Gastrocnemius medialis (tissue), 4 donors: Measurements from ENCODE around the gene STPG4. TPM values are rescaled to one million over a fixed set of nuclear protein-coding genes. Genes with fewer than 3 reads are reported as not detected.

ENCODE experiments used
- ATAC-seq, 2 donors: fragments of 150-250 bp; one replicate each; pipeline ENCODE4 v1.9.1; 2016
- DNase-seq, 2 donors: peaks; one replicate each; pipeline ENCODE4 v3.0.0-alpha.2; 2019
- H3K27ac ChIP-seq, 4 donors: fragments of 200-600 bp; sonication (generic); 1 replicate in 1 of 4; 2 replicates in 3 of 4; pipeline ENCODE4 v1.5.1; 2016 to 2018; ENCODE audit warnings: mild to moderate bottlenecking in 2 of 4, moderate library complexity in 1 of 4
- H3K27me3 ChIP-seq, 3 donors: fragments of 200-600 bp; sonication (generic) in 2 of 3; 1 replicate in 1 of 3; 2 replicates in 2 of 3; pipeline versions ENCODE4 v1.5.1 to v1.6.0; 2016 to 2019; ENCODE audit warnings: mild to moderate bottlenecking in 1 of 3, moderate library complexity in 1 of 3
- H3K36me3 ChIP-seq, 2 donors: fragments of 200-600 bp; sonication (generic) in 1 of 2; one replicate each; pipeline ENCODE4 v1.5.1; 2017 to 2018
- H3K4me1 ChIP-seq, 2 donors: fragments of 200-600 bp; sonication (generic) in 1 of 2; one replicate each; pipeline ENCODE4 v1.5.1; 2016 to 2017; ENCODE audit warnings: mild to moderate bottlenecking in 2 of 2
- H3K4me3 ChIP-seq, 4 donors: fragments of 200-600 bp; sonication (generic) in 3 of 4; 1 replicate in 1 of 4; 2 replicates in 3 of 4; pipeline ENCODE4 v1.5.1; 2016 to 2019; ENCODE audit warnings: mild to moderate bottlenecking in 2 of 4
- H3K9me3 ChIP-seq, 3 donors: fragments of 200-600 bp; sonication (generic) in 2 of 3; 1 replicate in 1 of 3; 2 replicates in 2 of 3; pipeline ENCODE4 v1.5.1; 2016 to 2019
- CTCF ChIP-seq, 5 experiments: fragments of 450-650 bp in 3 of 5; fragments of 200-600 bp in 2 of 5; sonication (generic) in 2 of 5; IDR thresholded peaks in 4 of 5; conservative IDR thresholded peaks in 1 of 5; 1 replicate in 4 of 5; 2 replicates in 1 of 5; pipeline ENCODE4 v1.5.1; 2016 to 2019; ENCODE audit warnings: antibody characterized with exemption in 5 of 5, mild to moderate bottlenecking in 3 of 5, moderate library complexity in 3 of 5
- POLR2A ChIP-seq, 2 donors: fragments of 450-650 bp; IDR thresholded peaks; one replicate each; pipeline ENCODE4 v1.6.1; 2017; ENCODE audit warnings: antibody characterized with exemption in 2 of 2, mild to moderate bottlenecking in 2 of 2, moderate library complexity in 2 of 2
- in situ Hi-C, 4 donors: fragments of 200-750 bp; cut with MboI; loops; one replicate each; pipeline versions ENCODE4 v1.15.0 to v1.8.0; 2017; ENCODE audit warnings: low sequenced_read_pairs in 4 of 4
- intact Hi-C: fragments of 100-400 bp; cut with DNase I; formaldehyde crosslinking; loops from one replicate; pipeline ENCODE4 v1.15.1; 2023; ENCODE audit warnings: low total_unique reads
- total RNA-seq, 4 donors: library from RNA; depleted of rRNA; stranded (reverse); fragments of >200 nt; gene quantifications; one replicate each; pipeline versions ENCODE4 v1.1.0 to v1.2.3, GENCODE V29; 2016

Gene STPG4
- total RNA-seq, 4 donors from 2014 or later = 0.33 TPM; not detected in 3

GRCh38 chr2:47161475-47161874, 6.4 kb upstream of the STPG4 start:
- Histone ChIP-seq H3K4me3 (no peak overlapping the region), H3K27me3 (no peaks in the 10 kb centered on the region), H3K9me3 (no peaks in the 10 kb centered on the region), H3K36me3 (peaks cover 11 to 48% of the 10 kb centered on the region in 2 donors), H3K27ac (no peak overlapping the region), H3K4me1 (peaks cover 30 to 31% of the 10 kb centered on the region in 2 donors)
- DNase-seq (no peak), ATAC-seq (no peak)
- in situ Hi-C loops = loop anchor here in 1 of 4 donors (25.0 kb wide), 1 partner anchor 149 kb away; no protein-coding TSS in a partner anchor
- TF ChIP-seq POLR2A (IDR thresholded peaks at IDR 0.05) (no peak), CTCF (IDR thresholded peaks at IDR 0.05 in 4 of 5, conservative IDR thresholded peaks at IDR 0.05 in 1 of 5) (no peak)
- intact Hi-C loops = no loop called here

GRCh38 chr2:47160660-47161059, 5.6 kb upstream of the STPG4 start:
- H3K4me1 ChIP-seq = peaks cover 22 to 23% of the 10 kb centered on the region in 2 donors
- in situ Hi-C loops = loop anchor here in 1 of 4 donors (25.0 kb wide), 1 partner anchor 148 kb away; no protein-coding TSS in a partner anchor
- no peaks in the 10 kb centered on the region for H3K9me3 ChIP-seq
- peaks cover 11 to 48% of the 10 kb centered on the region in 2 donors for H3K36me3 ChIP-seq
- intact Hi-C loops = no loop called here
- TF ChIP-seq POLR2A (IDR thresholded peaks at IDR 0.05) = no peak
- TF ChIP-seq CTCF (IDR thresholded peaks at IDR 0.05 in 4 of 5, conservative IDR thresholded peaks at IDR 0.05 in 1 of 5) = no peak
- H3K27ac ChIP-seq = peak overlapping the region in 1 of 4 donors; percentile 8
- ATAC-seq (no peak), DNase-seq (no peak)
- H3K27me3 ChIP-seq = no peaks in the 10 kb centered on the region
- H3K4me3 ChIP-seq = no peak overlapping the region

- no peak for ATAC-seq
- H3K27ac ChIP-seq = no peak overlapping the region
- no peaks in the 10 kb centered on the region for H3K27me3 ChIP-seq
- peaks cover 17 to 19% of the 10 kb centered on the region in 2 donors for H3K4me1 ChIP-seq
- in situ Hi-C loops (loop anchor here in 1 of 4 donors (25.0 kb wide), 1 partner anchor 148 kb away; no protein-coding TSS in a partner anchor), intact Hi-C loops (no loop called here)
- TF ChIP-seq CTCF (IDR thresholded peaks at IDR 0.05 in 4 of 5, conservative IDR thresholded peaks at IDR 0.05 in 1 of 5) (no peak), POLR2A (IDR thresholded peaks at IDR 0.05) (no peak)
- H3K36me3 ChIP-seq = peaks cover 11 to 48% of the 10 kb centered on the region in 2 donors
- no peak for DNase-seq
- H3K9me3 ChIP-seq = no peaks in the 10 kb centered on the region
- no peak overlapping the region for H3K4me3 ChIP-seq
Measured at GRCh38 chr2:47160211-47160610, 5.1 kb upstream of the STPG4 start.

- DNase-seq (no peak), ATAC-seq (no peak)
- Histone ChIP-seq H3K36me3 (peaks cover 11 to 48% of the 10 kb centered on the region in 2 donors), H3K27me3 (no peaks in the 10 kb centered on the region), H3K9me3 (no peaks in the 10 kb centered on the region), H3K27ac (no peak overlapping the region), H3K4me3 (no peak overlapping the region), H3K4me1 (peaks cover 12 to 13% of the 10 kb centered on the region in 2 donors)
- no peak for TF ChIP-seq CTCF (IDR thresholded peaks at IDR 0.05 in 4 of 5, conservative IDR thresholded peaks at IDR 0.05 in 1 of 5)
- TF ChIP-seq POLR2A (IDR thresholded peaks at IDR 0.05) = no peak
- in situ Hi-C loops (loop anchor here in 1 of 4 donors (25.0 kb wide), 1 partner anchor 147 kb away; no protein-coding TSS in a partner anchor), intact Hi-C loops (no loop called here)
Measured at GRCh38 chr2:47159627-47160026, 4.5 kb upstream of the STPG4 start.

GRCh38 chr2:47158576-47158975, 3.5 kb upstream of the STPG4 start:
- in situ Hi-C loops = loop anchor here in 1 of 4 donors (25.0 kb wide), 1 partner anchor 146 kb away; no protein-coding TSS in a partner anchor
- Histone ChIP-seq H3K4me1 (peaks cover 11% of the 10 kb centered on the region in 2 donors), H3K36me3 (peaks cover 11 to 48% of the 10 kb centered on the region in 2 donors), H3K4me3 (no peak overlapping the region), H3K27me3 (no peaks in the 10 kb centered on the region), H3K9me3 (no peaks in the 10 kb centered on the region), H3K27ac (no peak overlapping the region)
- no peak for ATAC-seq
- DNase-seq = no peak
- TF ChIP-seq CTCF (IDR thresholded peaks at IDR 0.05 in 4 of 5, conservative IDR thresholded peaks at IDR 0.05 in 1 of 5) = no peak
- TF ChIP-seq POLR2A (IDR thresholded peaks at IDR 0.05) = no peak
- intact Hi-C loops = no loop called here
